HepG2 (cell line): ENCODE results near the gene C11orf68. TPM values are rescaled to one million over a fixed set of nuclear protein-coding genes. Genes with fewer than 3 reads are reported as not detected.

Source experiments
- ARHGAP35 ChIP-seq: sonication (generic); formaldehyde crosslinking; IDR thresholded peaks from 2 replicates; pipeline ENCODE4 v1.9.0; 2022; ENCODE audit warnings: mild to moderate bottlenecking, inconsistent platforms, moderate library complexity, missing genetic modification reagents, borderline replicate concordance
- ATAD3A ChIP-seq: sonication (generic); formaldehyde crosslinking; IDR thresholded peaks from 2 replicates; pipeline ENCODE4 v1.4.0; 2020; ENCODE audit warnings: missing genetic modification reagents
- ATF7 ChIP-seq, 2 experiments: fragments of 450-650 bp in 1 of 2; sonication (generic) in 1 of 2; formaldehyde crosslinking in 1 of 2; IDR thresholded peaks; 2 replicates each; pipeline versions ENCODE4 v1.4.0 to v1.6.1; 2016 to 2020; ENCODE audit warnings: antibody characterized with exemption in 1 of 2, mild to moderate bottlenecking in 1 of 2, missing genetic modification reagents in 1 of 2
- CBX5 ChIP-seq: sonication (generic); formaldehyde crosslinking; IDR thresholded peaks from 2 replicates; pipeline ENCODE4 v1.4.0; 2020; ENCODE audit warnings: missing genetic modification reagents, borderline replicate concordance
- CCAR2 ChIP-seq: fragments of 200-400 bp; formaldehyde crosslinking; optimal IDR thresholded peaks from 2 replicates; pipeline ENCODE3; 2018; ENCODE audit warnings: low read depth, mild to moderate bottlenecking, low read length, moderate library complexity
- GPN1 ChIP-seq: sonication (generic); formaldehyde crosslinking; IDR thresholded peaks from 2 replicates; pipeline ENCODE4 v1.5.1; 2020; ENCODE audit warnings: missing genetic modification reagents, borderline replicate concordance
- HMGA1 ChIP-seq: sonication (generic); formaldehyde crosslinking; conservative IDR thresholded peaks from 2 replicates; pipeline ENCODE4 v1.4.0; 2020; ENCODE audit warnings: missing genetic modification reagents
- HNRNPUL1 ChIP-seq: fragments of 200-400 bp; formaldehyde crosslinking; IDR thresholded peaks from 2 replicates; pipeline ENCODE4 v1.6.1; 2017; ENCODE audit warnings: low read depth, mild to moderate bottlenecking, low read length, moderate library complexity
- KMT2B ChIP-seq: IDR thresholded peaks from 2 replicates; pipeline ENCODE4 v1.6.1; 2016; ENCODE audit warnings: missing genetic modification reagents, missing compliant biosample characterization
- MED1 ChIP-seq: sonication (generic); formaldehyde crosslinking; IDR thresholded peaks from 2 replicates; pipeline ENCODE4 v1.4.0; 2020; ENCODE audit warnings: missing genetic modification reagents
- MIER3 ChIP-seq: IDR thresholded peaks from 2 replicates; pipeline ENCODE4 v1.6.1; 2016; ENCODE audit warnings: missing compliant biosample characterization, borderline replicate concordance
- NPAS2 ChIP-seq: sonication (generic); formaldehyde crosslinking; IDR thresholded peaks from 2 replicates; pipeline ENCODE4 v1.8.0; 2022; ENCODE audit warnings: mild to moderate bottlenecking, missing genetic modification reagents, borderline replicate concordance
- SP2 ChIP-seq: sonication (generic); formaldehyde crosslinking; IDR thresholded peaks from 2 replicates; pipeline ENCODE4 v1.5.1; 2020; ENCODE audit warnings: mild to moderate bottlenecking, missing genetic modification reagents
- SP4 ChIP-seq: sonication (generic); formaldehyde crosslinking; IDR thresholded peaks from 2 replicates; pipeline ENCODE4 v1.8.1; 2023; ENCODE audit warnings: mild to moderate bottlenecking, missing genetic modification reagents
- SSRP1 ChIP-seq: IDR thresholded peaks from 2 replicates; pipeline ENCODE4 v1.6.1; 2016; ENCODE audit warnings: control low read depth
- STAG1 ChIP-seq: sonication (generic); formaldehyde crosslinking; IDR thresholded peaks from 2 replicates; pipeline ENCODE4 v1.4.0; 2020; ENCODE audit warnings: missing genetic modification reagents
- XRCC5 ChIP-seq: fragments of 200-400 bp; formaldehyde crosslinking; optimal IDR thresholded peaks from 2 replicates; pipeline ENCODE3; 2017; ENCODE audit warnings: mild to moderate bottlenecking, low read length
- ZBTB42 ChIP-seq: sonication (generic); formaldehyde crosslinking; IDR thresholded peaks from 2 replicates; pipeline ENCODE4 v1.5.0; 2020; ENCODE audit warnings: mild to moderate bottlenecking, missing genetic modification reagents
- ZC3H13 ChIP-seq: sonication (generic); formaldehyde crosslinking; IDR thresholded peaks from 2 replicates; pipeline ENCODE4 v1.8.1; 2023; ENCODE audit warnings: mild to moderate bottlenecking, missing genetic modification reagents, moderate library complexity
- ZNF17 ChIP-seq: sonication (generic); formaldehyde crosslinking; IDR thresholded peaks from 2 replicates; pipeline ENCODE4 v1.5.0; 2020; ENCODE audit warnings: mild to moderate bottlenecking, missing genetic modification reagents
- ZNF746 ChIP-seq: sonication (generic); formaldehyde crosslinking; IDR thresholded peaks from 2 replicates; pipeline ENCODE4 v1.8.0; 2022; ENCODE audit warnings: mild to moderate bottlenecking, missing genetic modification reagents
- ZNF792 ChIP-seq: IDR thresholded peaks from 2 replicates; pipeline ENCODE4 v1.6.1; 2016
- ZNF850 ChIP-seq: sonication (generic); formaldehyde crosslinking; conservative IDR thresholded peaks from 2 replicates; pipeline ENCODE4 v1.9.0; 2021; ENCODE audit warnings: mild to moderate bottlenecking, missing genetic modification reagents
- polyA plus RNA-seq, 8 experiments: library from polyadenylated mRNA; depleted of rRNA in 3 of 8; stranded (reverse) in 7 of 8; unstranded in 1 of 8; fragments of >200 nt; fragmentation: Illumina TruSeq in 4 of 8; extraction: Trizol in 4 of 8; gene quantifications; 2 replicates each; pipeline versions ENCODE4 v1.2.1 to v1.2.3, GENCODE V29; 2011 to 2016; ENCODE audit warnings: low read depth in 4 of 8, missing spikeins in 1 of 8, mixed read lengths in 1 of 8; ENCODE audit not compliant: insufficient read depth in 1 of 8
- total RNA-seq, 5 experiments: library from RNA; depleted of rRNA; stranded (reverse); fragments of >200 nt; fragmentation: Illumina TruSeq; extraction: Trizol; gene quantifications; 2 replicates each; pipeline ENCODE4 v1.2.3, GENCODE V29; 2016; ENCODE audit warnings: low read depth in 1 of 5
- TF ChIP-seq, protein P1 (sequence below): conservative IDR thresholded peaks from 2 replicates; pipeline ENCODE4 v1.6.1; 2018; ENCODE audit warnings: missing genetic modification reagents
- TF ChIP-seq, protein P2 (sequence below): sonication (generic); formaldehyde crosslinking; conservative IDR thresholded peaks from 2 replicates; pipeline ENCODE4 v1.4.0; 2020; ENCODE audit warnings: missing genetic modification reagents
- TF ChIP-seq, protein P3 (sequence below): IDR thresholded peaks from 2 replicates; pipeline ENCODE4 v1.6.1; 2016; ENCODE audit warnings: missing biosample characterization, missing genetic modification reagents, low read depth
- TF ChIP-seq, protein P4 (sequence below): sonication (generic); formaldehyde crosslinking; IDR thresholded peaks from 2 replicates; pipeline ENCODE4 v1.5.0; 2020; ENCODE audit warnings: missing genetic modification reagents

Gene C11orf68
- total and polyA plus RNA-seq, 2 of the 13 experiments (the other 11 are each of a cell fraction or from before 2014, with no cell fraction given), result 8.4 to 28.3 TPM

DNA sequence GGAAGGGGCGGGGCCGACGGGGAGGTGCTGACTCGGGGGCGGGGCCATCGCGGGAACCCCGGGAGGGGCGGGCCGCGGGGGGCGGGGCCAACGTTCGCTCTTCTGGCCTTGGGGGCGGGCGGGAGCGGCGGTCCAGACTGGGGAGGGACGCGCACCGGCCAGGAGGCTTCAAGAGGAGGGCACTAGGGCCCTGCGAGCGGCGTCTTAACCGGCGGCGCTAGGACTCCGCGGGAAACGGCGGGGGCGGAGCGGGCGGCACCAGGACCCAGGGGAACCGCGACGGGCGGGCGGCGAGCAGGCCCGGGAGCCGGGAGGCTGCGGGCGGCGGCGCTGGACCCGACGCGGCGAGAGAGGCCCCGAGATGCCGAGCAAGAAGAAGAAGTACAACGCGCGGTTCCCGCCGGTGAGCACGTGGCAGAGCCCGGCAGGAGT, 295 bp upstream of the C11orf68 start, which contains the start of gene DRAP1 (continued):
- TF ChIP-seq, protein P1, sequence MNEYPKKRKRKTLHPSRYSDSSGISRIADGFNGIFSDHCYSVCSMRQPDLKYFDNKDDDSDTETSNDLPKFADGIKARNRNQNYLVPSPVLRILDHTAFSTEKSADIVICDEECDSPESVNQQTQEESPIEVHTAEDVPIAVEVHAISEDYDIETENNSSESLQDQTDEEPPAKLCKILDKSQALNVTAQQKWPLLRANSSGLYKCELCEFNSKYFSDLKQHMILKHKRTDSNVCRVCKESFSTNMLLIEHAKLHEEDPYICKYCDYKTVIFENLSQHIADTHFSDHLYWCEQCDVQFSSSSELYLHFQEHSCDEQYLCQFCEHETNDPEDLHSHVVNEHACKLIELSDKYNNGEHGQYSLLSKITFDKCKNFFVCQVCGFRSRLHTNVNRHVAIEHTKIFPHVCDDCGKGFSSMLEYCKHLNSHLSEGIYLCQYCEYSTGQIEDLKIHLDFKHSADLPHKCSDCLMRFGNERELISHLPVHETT (CRISPR knock-in tag), result peak; percentile 94
- peak; percentile 48; the same call in 1 of the 2 replicates for TF ChIP-seq KMT2B
- peak; percentile 53; the same call in 1 of the 2 replicates for TF ChIP-seq ZC3H13 (CRISPR knock-in tag)
- no peak for TF ChIP-seq ATF7 (IDR thresholded peaks at IDR 0.05)
- no peak for TF ChIP-seq ATF7 (CRISPR knock-in tag; IDR thresholded peaks at IDR 0.05)
- TF ChIP-seq GPN1 (CRISPR knock-in tag), result peak; percentile 60; the same call in 1 of the 2 replicates
- TF ChIP-seq ZNF746, result peak; percentile 74; the same call in 1 of the 2 replicates
- TF ChIP-seq ZNF792, result peak; percentile 86; the same call in 1 of the 2 replicates
- no peak; the same call in 1 of the 2 replicates for TF ChIP-seq STAG1 (CRISPR knock-in tag)
- TF ChIP-seq, protein P2, sequence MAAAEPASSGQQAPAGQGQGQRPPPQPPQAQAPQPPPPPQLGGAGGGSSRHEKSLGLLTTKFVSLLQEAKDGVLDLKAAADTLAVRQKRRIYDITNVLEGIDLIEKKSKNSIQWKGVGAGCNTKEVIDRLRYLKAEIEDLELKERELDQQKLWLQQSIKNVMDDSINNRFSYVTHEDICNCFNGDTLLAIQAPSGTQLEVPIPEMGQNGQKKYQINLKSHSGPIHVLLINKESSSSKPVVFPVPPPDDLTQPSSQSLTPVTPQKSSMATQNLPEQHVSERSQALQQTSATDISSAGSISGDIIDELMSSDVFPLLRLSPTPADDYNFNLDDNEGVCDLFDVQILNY, result peak; percentile 75
- no peak for TF ChIP-seq ZNF850 (CRISPR knock-in tag)
- peak; percentile 98 for TF ChIP-seq SP4
- no peak for TF ChIP-seq ZBTB42 (CRISPR knock-in tag)
- TF ChIP-seq SSRP1, result peak; percentile 68; the same call in 1 of the 2 replicates
- peak; percentile 95 for TF ChIP-seq CBX5 (CRISPR knock-in tag)
- TF ChIP-seq MIER3 (CRISPR knock-in tag), result peak; percentile 73; the same call in 1 of the 2 replicates
- peak; percentile 78 for TF ChIP-seq MED1
- no peak for TF ChIP-seq HMGA1 (CRISPR knock-in tag)
- no peak for TF ChIP-seq ARHGAP35 (CRISPR knock-in tag)
- TF ChIP-seq, protein P3, sequence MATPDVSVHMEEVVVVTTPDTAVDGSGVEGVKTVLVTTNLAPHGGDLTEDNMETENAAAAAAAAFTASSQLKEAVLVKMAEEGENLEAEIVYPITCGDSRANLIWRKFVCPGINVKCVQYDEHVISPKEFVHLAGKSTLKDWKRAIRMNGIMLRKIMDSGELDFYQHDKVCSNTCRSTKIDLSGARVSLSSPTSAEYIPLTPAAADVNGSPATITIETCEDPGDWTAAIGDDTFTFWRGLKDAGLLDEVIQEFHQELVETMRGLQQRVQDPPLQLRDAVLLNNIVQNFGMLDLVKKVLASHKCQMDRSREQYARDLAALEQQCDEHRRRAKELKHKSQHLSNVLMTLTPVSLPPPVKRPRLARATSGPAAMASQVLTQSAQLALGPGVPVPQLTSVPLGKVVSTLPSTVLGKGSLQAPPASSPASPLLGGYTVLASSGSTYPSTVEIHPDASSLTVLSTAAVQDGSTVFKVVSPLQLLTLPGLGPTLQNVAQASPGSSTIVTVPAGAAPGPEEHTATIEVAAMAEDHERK (CRISPR knock-in tag), result no peak
- TF ChIP-seq ZNF17, result no peak
- TF ChIP-seq NPAS2, result no peak
- TF ChIP-seq SP2 (CRISPR knock-in tag), result peak; percentile 53; the same call in 1 of the 2 replicates
- TF ChIP-seq, protein P4, sequence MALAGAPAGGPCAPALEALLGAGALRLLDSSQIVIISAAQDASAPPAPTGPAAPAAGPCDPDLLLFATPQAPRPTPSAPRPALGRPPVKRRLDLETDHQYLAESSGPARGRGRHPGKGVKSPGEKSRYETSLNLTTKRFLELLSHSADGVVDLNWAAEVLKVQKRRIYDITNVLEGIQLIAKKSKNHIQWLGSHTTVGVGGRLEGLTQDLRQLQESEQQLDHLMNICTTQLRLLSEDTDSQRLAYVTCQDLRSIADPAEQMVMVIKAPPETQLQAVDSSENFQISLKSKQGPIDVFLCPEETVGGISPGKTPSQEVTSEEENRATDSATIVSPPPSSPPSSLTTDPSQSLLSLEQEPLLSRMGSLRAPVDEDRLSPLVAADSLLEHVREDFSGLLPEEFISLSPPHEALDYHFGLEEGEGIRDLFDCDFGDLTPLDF (CRISPR knock-in tag), result peak; percentile 36; the same call in 1 of the 2 replicates
- no peak for TF ChIP-seq ATAD3A
- TF ChIP-seq XRCC5, result peak; percentile 100
- peak; percentile 79 for TF ChIP-seq CCAR2
- TF ChIP-seq HNRNPUL1, result no peak; the same call in 1 of the 2 replicates
